BLaER1 treated with 17β-estradiol and CSF1 and Interleukin-3, amounts not matched to agents 10 nM and 100 nM (cell line): ENCODE data around the gene TRIM67.
A peak's percentile ranks its signal among the peaks of the same experiment; 100 is the strongest.

Source experiments
- H3K27ac ChIP-seq, 11 experiments: shearing (Covaris generic); formaldehyde crosslinking; 2 replicates each; pipeline ENCODE4 v1.8.1; 2022
- H3K27me3 ChIP-seq, 11 experiments: shearing (Covaris generic); formaldehyde crosslinking; 2 replicates each; pipeline ENCODE4 v1.8.1; 2022
- H3K36me3 ChIP-seq, 11 experiments: shearing (Covaris generic); formaldehyde crosslinking; 2 replicates each; pipeline ENCODE4 v1.8.1; 2022
- H3K4me1 ChIP-seq, 10 experiments: shearing (Covaris generic); formaldehyde crosslinking; 2 replicates each; pipeline ENCODE4 v1.8.1; 2022
- H3K4me2 ChIP-seq, 11 experiments: shearing (Covaris generic); formaldehyde crosslinking; 2 replicates each; pipeline ENCODE4 v1.8.1; 2022
- H3K4me3 ChIP-seq, 10 experiments: shearing (Covaris generic); formaldehyde crosslinking; 2 replicates each; pipeline ENCODE4 v1.8.1; 2022
- H3K9ac ChIP-seq, 11 experiments: shearing (Covaris generic); formaldehyde crosslinking; 2 replicates each; pipeline ENCODE4 v1.8.1; 2022
- H3K9me3 ChIP-seq, 11 experiments: shearing (Covaris generic); formaldehyde crosslinking; replicated peaks in 1 of 11; 2 replicates each; pipeline ENCODE4 v1.8.1; 2022
- H4K20me1 ChIP-seq, 11 experiments: shearing (Covaris generic); formaldehyde crosslinking; 2 replicates each; pipeline ENCODE4 v1.8.1; 2022
- Cebpa-rat ChIP-seq, 11 experiments: shearing (Covaris generic); IDR thresholded peaks; 2 replicates each; pipeline ENCODE4 v1.8.1; 2022

Gene TRIM67

DNA sequence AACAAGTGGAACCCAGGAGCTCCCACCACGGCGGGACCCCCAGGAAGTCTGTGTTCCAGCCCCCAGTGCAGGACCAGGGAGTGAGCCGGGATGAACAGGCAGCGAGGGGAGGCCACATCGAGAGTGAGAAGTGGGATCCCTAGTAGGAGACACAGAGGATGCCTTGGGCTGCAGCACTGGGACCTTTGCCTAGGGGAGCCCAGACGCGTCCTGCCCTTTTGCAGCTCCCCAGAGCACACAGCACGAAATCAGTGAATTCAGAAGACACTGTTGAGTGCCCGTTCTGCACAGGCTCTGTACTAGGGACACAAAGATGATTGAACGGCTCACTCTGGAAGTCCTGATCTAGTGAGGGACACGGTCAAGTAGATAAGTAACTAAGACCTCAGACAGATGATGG, 23.5 kb downstream of the TRIM67 start:
- TF ChIP-seq Cebpa-rat (IDR thresholded peaks at IDR 0.05) = no peak
- no peaks in the 10 kb centered on the region for H3K36me3 ChIP-seq
- no peaks in the 10 kb centered on the region for H3K4me1 ChIP-seq
- H3K4me3 ChIP-seq = no peak overlapping the region
- peaks cover 0 to 7% (median 0%) of the 10 kb centered on the region in 11 experiments; a peak in 2 of 22 replicates for H3K27me3 ChIP-seq
- peaks cover 0 to 13% (median 4%) of the 10 kb centered on the region in 11 experiments; a peak in 6 of 22 replicates for H3K9me3 ChIP-seq
- no peak overlapping the region for H3K9ac ChIP-seq
- no peaks in the 10 kb centered on the region for H4K20me1 ChIP-seq
- no peak overlapping the region for H3K4me2 ChIP-seq
- H3K27ac ChIP-seq = no peak overlapping the region

DNA sequence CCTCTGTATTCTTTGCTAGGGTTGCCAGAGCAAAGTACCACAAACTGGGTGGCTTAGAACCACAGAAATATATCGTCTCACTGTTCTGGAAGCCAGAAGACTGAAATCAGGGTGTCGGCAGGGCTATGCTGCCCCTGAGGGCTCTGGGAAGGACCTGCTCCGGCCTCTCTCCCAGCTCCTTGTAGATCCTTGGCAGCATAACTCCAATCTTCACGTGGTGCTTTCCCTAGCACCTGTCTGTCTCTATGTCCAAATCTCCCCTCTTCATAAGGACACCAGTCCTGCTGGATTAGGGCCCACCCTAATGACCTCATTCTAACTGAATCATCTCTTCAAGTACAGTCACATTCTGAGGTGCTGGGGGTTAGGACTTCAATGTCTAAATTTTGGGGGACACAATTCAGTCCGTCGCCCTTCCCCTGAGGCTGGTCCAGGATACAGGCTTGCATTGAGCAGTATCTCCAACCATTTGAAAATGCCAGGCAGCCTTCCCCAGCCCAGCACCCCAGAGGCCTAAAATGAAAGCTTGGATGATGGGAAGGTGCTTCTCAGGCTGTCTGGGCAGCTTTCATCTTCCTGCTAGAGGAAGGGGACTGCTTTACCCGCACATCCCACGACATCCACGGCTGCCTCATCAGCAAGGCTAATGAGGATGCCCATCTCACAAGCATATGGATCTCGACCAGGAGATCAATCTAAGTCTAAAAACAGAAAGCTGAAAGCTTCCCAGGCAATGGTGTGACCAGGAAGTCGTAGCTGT, 24.7 kb downstream of the TRIM67 start:
- Histone ChIP-seq H4K20me1 (no peaks in the 10 kb centered on the region), H3K4me2 (no peak overlapping the region), H3K27me3 (peaks cover 0 to 7% (median 0%) of the 10 kb centered on the region in 11 experiments; a peak in 2 of 22 replicates), H3K27ac (no peak overlapping the region), H3K36me3 (no peaks in the 10 kb centered on the region), H3K4me1 (no peaks in the 10 kb centered on the region), H3K4me3 (no peak overlapping the region), H3K9ac (no peak overlapping the region), H3K9me3 (peaks cover 0 to 14% (median 4%) of the 10 kb centered on the region in 11 experiments; a peak in 6 of 22 replicates)
- TF ChIP-seq Cebpa-rat (IDR thresholded peaks at IDR 0.05) = no peak

DNA sequence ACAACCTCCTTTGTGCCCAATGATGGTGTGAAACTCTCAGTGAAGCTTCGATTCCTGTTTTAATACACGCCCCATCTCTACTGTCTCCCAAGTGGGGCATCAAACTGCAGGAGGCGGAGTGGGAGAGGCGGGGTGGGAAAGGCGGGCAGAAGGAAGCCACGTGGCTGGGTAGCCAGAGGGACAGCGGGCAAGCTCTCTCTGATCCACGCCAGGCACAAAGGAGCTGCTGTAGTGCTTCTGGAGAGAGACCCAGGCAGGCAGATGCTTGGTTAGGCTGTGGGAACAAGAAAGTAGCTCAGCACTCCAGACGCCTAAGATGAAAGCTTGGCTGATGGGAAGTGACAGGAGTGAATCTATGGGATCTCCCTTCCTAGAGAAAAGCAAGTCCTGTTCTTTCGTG, 25.7 kb downstream of the TRIM67 start:
- Histone ChIP-seq H4K20me1 (no peaks in the 10 kb centered on the region), H3K4me2 (no peak overlapping the region), H3K36me3 (no peaks in the 10 kb centered on the region), H3K4me1 (peaks cover 0 to 2% (median 2%) of the 10 kb centered on the region in 10 experiments; a peak in 9 of 20 replicates), H3K9ac (no peak overlapping the region), H3K27me3 (peaks cover 0 to 7% (median 0%) of the 10 kb centered on the region in 11 experiments; a peak in 2 of 22 replicates), H3K9me3 (peaks cover 0 to 14% (median 4%) of the 10 kb centered on the region in 11 experiments; a peak in 6 of 22 replicates), H3K27ac (no peak overlapping the region), H3K4me3 (no peak overlapping the region)
- TF ChIP-seq Cebpa-rat (IDR thresholded peaks at IDR 0.05) = no peak

DNA sequence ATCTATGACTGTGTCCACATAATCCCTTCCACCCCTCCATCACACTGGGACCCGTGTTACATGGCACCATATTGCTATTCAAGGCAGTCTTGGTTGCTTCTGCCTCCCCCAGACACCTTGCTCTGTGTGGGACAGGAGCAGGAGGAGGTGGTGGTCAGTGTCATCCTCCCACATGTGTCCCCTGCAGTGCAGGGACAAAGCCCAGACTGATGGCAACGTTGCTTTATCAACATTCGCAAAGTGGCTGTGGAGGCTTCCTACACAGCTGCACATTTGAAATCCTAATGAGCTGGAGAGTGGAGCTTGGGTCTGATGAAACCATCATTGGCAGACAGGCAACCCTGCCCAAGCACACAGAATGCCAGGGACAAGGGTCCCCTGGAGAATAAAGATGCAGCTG, 26.2 kb downstream of the TRIM67 start:
- H3K9ac ChIP-seq = no peak overlapping the region
- TF ChIP-seq Cebpa-rat (IDR thresholded peaks at IDR 0.05) = no peak

DNA sequence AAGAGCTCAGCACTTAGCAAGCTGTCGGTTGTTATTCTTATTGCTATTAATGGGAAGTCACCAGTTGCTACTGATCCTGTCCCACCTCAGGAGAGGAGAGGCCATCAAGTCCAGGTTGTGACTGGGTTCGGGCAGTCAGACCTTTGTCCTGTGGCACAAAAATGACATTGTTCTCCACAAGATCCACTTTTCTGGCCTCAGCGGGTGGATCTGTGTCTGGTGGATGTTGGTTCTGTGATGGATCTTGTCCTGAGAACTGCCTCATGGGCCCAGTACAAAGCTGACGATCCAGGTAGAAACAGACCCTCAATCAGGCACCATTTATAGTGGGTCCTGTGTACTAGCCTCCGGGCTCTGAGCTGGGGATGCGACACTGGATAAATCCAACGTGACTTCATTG, 26.9 kb downstream of the TRIM67 start:
- Histone ChIP-seq H3K4me2 (no peak overlapping the region), H3K27me3 (peaks cover 0 to 1% (median 0%) of the 10 kb centered on the region in 11 experiments; a peak in 2 of 22 replicates)
- TF ChIP-seq Cebpa-rat (IDR thresholded peaks at IDR 0.05) = no peak

More for the DNA sequence above, 26.2 kb downstream of the TRIM67 start:
- Histone ChIP-seq H3K4me2 (no peak overlapping the region), H4K20me1 (no peaks in the 10 kb centered on the region), H3K27me3 (peaks cover 0 to 7% (median 0%) of the 10 kb centered on the region in 11 experiments; a peak in 2 of 22 replicates), H3K36me3 (no peaks in the 10 kb centered on the region), H3K27ac (no peak overlapping the region), H3K4me3 (no peak overlapping the region), H3K4me1 (peaks cover 0 to 7% (median 6%) of the 10 kb centered on the region in 10 experiments; a peak in 9 of 20 replicates), H3K9me3 (peaks cover 0 to 14% (median 4%) of the 10 kb centered on the region in 11 experiments; a peak in 6 of 22 replicates)

DNA sequence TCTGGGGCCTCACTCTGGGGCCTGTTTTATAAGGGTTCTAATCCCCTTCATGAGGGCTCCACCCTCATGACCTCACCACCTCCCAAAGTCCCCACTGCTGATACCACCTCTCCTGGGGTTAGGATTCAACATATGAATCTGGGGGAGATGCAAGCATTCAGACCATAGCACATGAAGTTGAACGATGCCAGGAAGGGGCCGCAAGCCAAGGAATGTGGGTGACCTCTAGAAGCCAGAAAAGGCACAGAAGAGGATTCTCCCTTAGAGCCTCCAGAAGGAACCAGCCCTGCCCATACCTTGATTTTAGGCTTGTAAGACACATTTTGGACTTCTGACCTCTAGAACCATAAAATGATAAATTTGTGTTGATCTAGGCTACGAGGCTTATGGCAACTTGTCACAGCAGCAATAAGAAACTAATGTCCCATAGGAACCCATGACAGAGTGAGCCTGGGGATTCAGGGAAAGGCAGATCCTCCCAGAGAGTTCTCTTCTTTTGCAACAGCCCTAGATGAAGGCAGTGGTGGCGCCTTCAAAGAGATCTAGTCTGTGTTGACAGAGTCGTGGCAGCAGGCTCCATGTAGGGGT, 27.9 kb downstream of the TRIM67 start:
- H3K4me3 ChIP-seq = no peak overlapping the region
- H3K27me3 ChIP-seq = no peaks in the 10 kb centered on the region; a peak in 1 of 22 replicates
- peaks cover 0 to 14% (median 8%) of the 10 kb centered on the region in 10 experiments; a peak in 11 of 20 replicates for H3K4me1 ChIP-seq
- H3K27ac ChIP-seq = no peak overlapping the region
- peaks cover 0 to 14% (median 4%) of the 10 kb centered on the region in 11 experiments; a peak in 6 of 22 replicates for H3K9me3 ChIP-seq
- no peak overlapping the region for H3K9ac ChIP-seq
- no peaks in the 10 kb centered on the region for H4K20me1 ChIP-seq
- no peaks in the 10 kb centered on the region for H3K36me3 ChIP-seq
- no peak for TF ChIP-seq Cebpa-rat (IDR thresholded peaks at IDR 0.05)
- H3K4me2 ChIP-seq = no peak overlapping the region

More for the DNA sequence above, 26.9 kb downstream of the TRIM67 start:
- H3K36me3 ChIP-seq = no peaks in the 10 kb centered on the region
- H3K27ac ChIP-seq = no peak overlapping the region
- no peaks in the 10 kb centered on the region for H4K20me1 ChIP-seq
- H3K4me3 ChIP-seq = no peak overlapping the region
- no peak overlapping the region for H3K9ac ChIP-seq
- peaks cover 0 to 14% (median 4%) of the 10 kb centered on the region in 11 experiments; a peak in 6 of 22 replicates for H3K9me3 ChIP-seq
- H3K4me1 ChIP-seq = peaks cover 0 to 9% (median 6%) of the 10 kb centered on the region in 10 experiments; a peak in 9 of 20 replicates

DNA sequence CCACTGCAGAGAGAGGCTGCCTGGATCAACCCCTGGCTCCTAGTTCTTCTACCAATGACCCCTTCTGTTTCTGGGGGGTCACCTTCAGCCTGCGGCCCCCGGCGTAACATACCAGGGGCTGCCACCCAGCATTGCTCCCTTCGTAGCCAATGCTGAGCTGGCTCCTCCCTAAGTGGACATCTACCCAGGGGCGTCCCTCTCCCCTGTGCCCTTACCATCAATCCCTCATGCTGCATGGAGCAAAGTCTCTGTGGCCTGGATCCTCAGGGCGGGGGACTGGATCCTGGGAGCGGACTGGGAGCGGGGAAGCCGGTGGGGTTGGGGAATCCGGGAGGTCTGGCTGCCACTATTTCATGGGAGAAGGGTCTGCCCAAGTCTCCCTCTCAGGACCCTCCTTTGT, 28.6 kb downstream of the TRIM67 start:
- peaks cover 0 to 20% (median 14%) of the 10 kb centered on the region in 10 experiments; a peak in 15 of 20 replicates for H3K4me1 ChIP-seq
- TF ChIP-seq Cebpa-rat (IDR thresholded peaks at IDR 0.05) = no peak
- H3K36me3 ChIP-seq = no peaks in the 10 kb centered on the region
- H3K27ac ChIP-seq = no peak overlapping the region
- peaks cover 0 to 14% (median 4%) of the 10 kb centered on the region in 11 experiments; a peak in 6 of 22 replicates for H3K9me3 ChIP-seq
- no peak overlapping the region for H3K9ac ChIP-seq
- H4K20me1 ChIP-seq = no peaks in the 10 kb centered on the region
- H3K27me3 ChIP-seq = no peaks in the 10 kb centered on the region; a peak in 1 of 22 replicates
- no peak overlapping the region for H3K4me2 ChIP-seq
- H3K4me3 ChIP-seq = no peak overlapping the region

DNA sequence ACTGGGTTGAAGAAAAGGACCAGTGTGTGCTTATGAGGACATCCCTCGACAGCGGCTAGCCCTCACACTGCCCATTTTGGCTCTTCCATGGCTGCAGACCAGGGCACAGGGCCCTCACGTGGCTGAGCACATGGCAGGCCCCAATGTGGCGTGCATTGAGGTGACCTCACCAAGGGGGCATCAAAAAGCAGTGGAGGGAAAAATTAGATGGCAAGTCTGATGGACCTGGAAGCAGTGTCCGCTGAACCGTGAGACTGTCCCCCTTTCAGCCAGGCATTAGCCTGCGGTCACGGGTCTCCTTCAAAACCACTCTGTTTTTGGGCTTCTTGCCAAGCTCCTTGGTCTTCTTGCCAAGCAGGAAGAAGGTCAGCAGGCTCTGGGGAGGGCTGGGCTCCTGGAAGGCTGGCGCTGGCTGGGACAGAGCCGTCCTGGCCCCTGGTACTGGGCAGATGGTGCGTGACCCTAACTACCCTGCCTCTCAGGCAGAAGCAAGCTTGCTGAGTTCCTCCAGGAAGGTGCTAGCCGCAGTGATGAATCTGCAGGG, 30.8 kb downstream of the TRIM67 start:
- Histone ChIP-seq H3K4me2 (peak overlapping the region in 9 of 11 experiments; percentile 2 to 52 (median 24); a peak in 12 of 22 replicates), H3K4me1 (peaks cover 0 to 28% (median 20%) of the 10 kb centered on the region in 10 experiments; a peak in 15 of 20 replicates)

More for the DNA sequence above, 30.8 kb downstream of the TRIM67 start:
- Histone ChIP-seq H3K9ac (no peak overlapping the region), H3K27ac (no peak overlapping the region), H3K9me3 (peaks cover 0 to 14% (median 4%) of the 10 kb centered on the region in 11 experiments; a peak in 6 of 22 replicates), H3K4me3 (no peak overlapping the region), H3K27me3 (no peaks in the 10 kb centered on the region; a peak in 1 of 22 replicates), H4K20me1 (no peaks in the 10 kb centered on the region), H3K36me3 (no peaks in the 10 kb centered on the region)
- no peak for TF ChIP-seq Cebpa-rat (IDR thresholded peaks at IDR 0.05)
